ENCODE results near the gene SPATA4.

- TF ChIP-seq, protein P1, sequence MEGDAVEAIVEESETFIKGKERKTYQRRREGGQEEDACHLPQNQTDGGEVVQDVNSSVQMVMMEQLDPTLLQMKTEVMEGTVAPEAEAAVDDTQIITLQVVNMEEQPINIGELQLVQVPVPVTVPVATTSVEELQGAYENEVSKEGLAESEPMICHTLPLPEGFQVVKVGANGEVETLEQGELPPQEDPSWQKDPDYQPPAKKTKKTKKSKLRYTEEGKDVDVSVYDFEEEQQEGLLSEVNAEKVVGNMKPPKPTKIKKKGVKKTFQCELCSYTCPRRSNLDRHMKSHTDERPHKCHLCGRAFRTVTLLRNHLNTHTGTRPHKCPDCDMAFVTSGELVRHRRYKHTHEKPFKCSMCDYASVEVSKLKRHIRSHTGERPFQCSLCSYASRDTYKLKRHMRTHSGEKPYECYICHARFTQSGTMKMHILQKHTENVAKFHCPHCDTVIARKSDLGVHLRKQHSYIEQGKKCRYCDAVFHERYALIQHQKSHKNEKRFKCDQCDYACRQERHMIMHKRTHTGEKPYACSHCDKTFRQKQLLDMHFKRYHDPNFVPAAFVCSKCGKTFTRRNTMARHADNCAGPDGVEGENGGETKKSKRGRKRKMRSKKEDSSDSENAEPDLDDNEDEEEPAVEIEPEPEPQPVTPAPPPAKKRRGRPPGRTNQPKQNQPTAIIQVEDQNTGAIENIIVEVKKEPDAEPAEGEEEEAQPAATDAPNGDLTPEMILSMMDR (IDR thresholded peaks at IDR 0.05; ENCODE audit: insufficient read depth, low read length) = no peak
- no peak for TF ChIP-seq GABPA (IDR thresholded peaks at IDR 0.05; ENCODE audit: low read depth)
These were observed 6.7 kb downstream of the SPATA4 start for GRCh38 chr4:176188654-176189053.

All from HL-60 (cell line).